ENCODE data around the gene POLDIP2.

DNA sequence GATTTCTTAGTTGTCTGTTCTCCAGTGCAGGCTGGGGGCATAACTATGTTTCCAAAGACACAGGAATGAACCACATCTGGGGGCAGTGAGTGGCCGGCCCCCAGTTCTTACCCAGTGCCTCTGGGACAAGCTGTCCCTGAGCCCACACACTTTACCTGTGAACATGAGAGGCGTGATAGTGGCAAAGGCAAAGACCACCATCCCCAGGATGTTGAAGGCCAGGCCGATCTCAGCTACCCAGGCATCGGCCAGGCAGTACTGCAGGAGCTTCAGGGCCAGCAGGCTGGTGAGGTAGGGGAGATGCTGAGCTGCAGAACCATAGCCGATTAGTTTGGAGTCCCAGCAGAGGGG is 47.1 kb upstream of the POLDIP2 start:
- TF ChIP-seq, protein P1, sequence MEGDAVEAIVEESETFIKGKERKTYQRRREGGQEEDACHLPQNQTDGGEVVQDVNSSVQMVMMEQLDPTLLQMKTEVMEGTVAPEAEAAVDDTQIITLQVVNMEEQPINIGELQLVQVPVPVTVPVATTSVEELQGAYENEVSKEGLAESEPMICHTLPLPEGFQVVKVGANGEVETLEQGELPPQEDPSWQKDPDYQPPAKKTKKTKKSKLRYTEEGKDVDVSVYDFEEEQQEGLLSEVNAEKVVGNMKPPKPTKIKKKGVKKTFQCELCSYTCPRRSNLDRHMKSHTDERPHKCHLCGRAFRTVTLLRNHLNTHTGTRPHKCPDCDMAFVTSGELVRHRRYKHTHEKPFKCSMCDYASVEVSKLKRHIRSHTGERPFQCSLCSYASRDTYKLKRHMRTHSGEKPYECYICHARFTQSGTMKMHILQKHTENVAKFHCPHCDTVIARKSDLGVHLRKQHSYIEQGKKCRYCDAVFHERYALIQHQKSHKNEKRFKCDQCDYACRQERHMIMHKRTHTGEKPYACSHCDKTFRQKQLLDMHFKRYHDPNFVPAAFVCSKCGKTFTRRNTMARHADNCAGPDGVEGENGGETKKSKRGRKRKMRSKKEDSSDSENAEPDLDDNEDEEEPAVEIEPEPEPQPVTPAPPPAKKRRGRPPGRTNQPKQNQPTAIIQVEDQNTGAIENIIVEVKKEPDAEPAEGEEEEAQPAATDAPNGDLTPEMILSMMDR (IDR thresholded peaks at IDR 0.05) = no peak
- no peak for TF ChIP-seq EZH2 (IDR thresholded peaks at IDR 0.05; ENCODE audit: borderline replicate concordance, insufficient read depth, low read depth, low read length, poor library complexity, severe bottlenecking)
